Activated CD4-positive, CD25-positive, alpha-beta regulatory T cell (primary cell): ENCODE measurements around the gene KRTAP4-3.
"Not testable (repeated sequence)": the region's sequence is repeated elsewhere in the genome, so short reads cannot be mapped to it uniquely, and the experiment has no call there.

Source experiments
- DNase-seq, 4 experiments: peaks; one replicate each; lab custom pipeline; 2025; lab: John Stamatoyannopoulos, UW

The KRTAP4-3 gene

DNA sequence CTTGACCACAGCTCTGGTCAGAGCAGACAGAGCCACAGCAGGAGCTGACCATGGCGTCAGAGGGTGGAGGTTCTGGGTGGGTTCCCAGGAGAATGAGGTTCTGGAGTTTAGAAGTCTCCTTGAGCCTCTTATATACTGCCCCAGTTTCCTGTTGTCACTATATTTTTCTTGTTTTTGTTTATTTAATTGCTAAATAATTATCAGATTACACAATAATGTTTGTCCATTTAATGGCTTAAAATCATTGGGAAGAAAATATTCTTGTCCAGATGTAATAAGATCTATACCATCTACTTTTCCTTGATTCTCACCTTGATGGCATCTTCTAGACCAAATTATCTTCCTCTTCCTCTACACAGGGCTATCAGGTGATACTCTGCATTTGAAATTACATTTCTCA lies at the start of gene KRTAP4-3:
TSS of gene KRTAP4-3 (minus strand) at position 101 of the 400 bp plus-strand sequence. CDS start at position 52, 49 bp downstream.
- DNase-seq = no peak

DNA sequence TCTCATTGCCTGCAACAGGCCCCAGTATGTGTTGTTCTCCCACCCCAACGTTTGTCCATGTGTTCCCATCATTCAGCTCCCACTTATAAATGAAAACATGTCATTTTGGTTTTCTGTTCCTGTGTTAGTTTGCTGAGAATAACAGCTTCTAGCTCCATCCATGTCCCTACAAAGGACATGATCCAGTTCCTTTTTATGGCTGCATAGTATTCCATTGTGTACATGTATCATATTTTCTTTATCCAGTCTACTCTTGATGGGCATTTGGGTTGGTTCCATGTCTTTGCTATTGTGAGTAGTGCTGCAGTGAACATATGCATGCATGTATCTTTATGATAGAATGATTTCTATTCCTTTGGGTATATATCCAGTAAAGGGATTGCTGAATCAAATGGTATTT lies 47.7 kb upstream of the KRTAP4-3 start:
- DNase-seq = no peak

DNA sequence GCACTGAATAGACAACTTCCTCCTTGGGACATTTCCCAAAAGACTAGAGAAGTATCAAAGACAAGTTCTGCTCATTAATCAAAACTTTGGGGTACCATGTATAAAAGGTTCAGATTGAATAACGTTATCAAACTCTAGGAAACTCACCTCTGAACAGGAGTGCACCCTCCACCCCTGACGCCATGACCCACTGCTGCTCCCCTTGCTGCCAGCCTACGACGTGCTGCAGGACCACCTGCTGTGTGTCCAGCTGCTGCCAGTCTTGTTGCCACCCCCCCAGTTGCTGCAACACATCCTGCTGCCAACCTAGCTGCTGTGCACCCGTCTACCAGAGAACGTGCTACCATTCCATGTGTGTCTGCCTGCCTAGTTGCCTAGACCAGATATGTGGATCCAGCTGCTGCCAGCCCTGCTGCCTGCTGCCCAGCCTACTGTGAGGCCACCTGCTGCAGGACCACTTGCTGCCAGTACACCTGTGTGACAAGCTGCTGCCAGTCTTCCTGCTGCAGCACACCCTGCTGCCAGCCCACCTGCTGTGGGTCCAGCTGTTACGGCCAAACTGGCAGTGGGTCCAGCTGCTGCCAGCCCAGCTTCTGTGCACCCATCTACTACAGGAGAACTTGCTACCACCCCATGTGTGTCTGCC lies 44.6 kb upstream of the KRTAP4-3 start:
- no peak for DNase-seq

DNA sequence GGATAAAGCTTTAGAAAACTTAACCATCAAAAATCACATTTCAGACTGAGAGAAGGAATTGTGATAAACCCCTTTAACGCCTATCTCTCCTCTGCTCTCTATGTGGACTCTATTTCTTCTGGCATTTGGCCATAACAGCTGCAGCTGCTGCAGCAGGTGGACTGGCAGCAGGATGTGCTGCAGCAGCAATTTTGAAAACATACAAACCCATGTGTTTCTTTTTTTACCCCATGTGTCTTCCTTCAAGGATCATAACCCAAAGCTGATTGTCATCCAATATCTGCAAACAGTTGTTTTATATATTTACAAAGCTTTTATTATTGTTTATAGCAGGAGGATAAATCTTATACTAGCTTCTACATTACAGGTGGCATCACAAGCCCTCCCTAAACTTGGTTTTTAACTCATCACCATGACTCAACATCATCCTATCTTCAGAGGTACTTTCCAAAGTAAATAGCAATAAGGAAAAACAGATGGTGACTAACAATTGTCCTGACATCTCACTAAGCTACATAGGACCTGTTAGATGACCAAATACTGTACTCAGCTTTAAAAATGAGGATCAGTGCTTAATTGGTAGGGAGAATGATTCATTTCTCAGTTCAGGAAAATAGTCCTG lies 43.9 kb upstream of the KRTAP4-3 start:
- no peak for DNase-seq

DNA sequence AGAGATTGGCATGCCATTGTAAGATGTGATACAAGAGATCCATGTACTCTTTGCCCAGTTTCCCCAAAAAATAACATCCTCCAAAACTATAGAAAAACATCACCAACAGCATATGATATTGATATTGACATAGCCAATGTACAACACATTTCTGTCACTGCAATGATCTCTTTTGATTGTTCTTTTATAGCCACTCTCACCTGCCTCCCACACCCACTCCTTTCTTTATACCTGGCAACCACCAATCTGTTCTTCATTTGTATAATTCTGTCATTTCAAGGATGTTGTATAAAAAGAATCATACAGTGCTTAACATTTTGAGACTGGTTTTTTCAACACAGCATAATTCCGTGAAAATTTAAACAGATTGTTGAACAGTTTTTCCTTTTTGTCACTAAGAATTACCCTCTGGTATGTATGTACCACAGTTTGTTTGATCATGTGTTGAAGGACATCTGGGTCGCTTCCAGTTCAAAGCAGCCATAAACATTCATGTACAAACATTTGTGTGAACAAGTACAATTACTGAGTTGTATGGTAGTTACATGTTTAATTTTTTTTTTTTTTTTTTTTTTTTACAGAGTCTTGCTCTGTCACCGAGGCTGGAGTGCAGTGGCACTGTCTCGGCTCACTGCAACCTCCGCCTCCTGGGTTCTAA lies 31.5 kb upstream of the KRTAP4-3 start:
- no peak for DNase-seq

DNA sequence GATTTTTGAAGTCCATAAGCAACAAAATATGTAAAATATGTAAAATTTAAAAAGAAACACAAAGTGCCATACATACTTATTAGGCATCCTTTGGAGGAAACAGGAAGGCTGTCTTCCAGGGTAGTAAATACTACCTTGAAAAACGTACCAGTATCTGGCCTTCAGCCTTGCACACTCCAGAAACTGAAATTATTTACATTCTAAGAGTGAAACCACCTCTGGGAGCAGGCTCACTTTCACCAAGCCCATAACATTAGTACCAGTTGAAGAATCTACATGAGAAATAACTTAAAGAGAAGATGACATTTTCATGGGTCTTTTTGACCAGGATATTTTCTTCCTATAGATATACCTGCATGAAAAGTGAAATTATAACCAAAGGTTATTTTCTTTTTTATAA lies 28.0 kb upstream of the KRTAP4-3 start:
- DNase-seq = no peak

DNA sequence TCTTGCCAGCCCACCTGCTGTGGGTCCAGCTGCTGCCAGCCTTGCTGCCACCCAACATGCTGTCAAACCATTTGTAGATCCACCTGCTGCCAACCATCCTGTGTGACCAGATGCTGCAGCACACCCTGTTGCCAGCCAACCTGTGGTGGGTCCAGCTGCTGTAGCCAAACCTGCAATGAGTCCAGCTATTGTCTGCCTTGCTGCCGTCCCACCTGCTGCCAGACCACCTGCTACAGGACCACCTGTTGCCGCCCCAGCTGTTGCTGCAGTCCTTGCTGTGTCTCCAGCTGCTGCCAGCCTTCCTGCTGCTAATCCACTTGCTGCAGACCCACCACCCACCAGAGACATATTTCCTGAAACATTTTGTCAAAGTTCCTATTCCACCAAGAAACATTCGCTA lies 22.3 kb upstream of the KRTAP4-3 start:
- DNase-seq = no peak

DNA sequence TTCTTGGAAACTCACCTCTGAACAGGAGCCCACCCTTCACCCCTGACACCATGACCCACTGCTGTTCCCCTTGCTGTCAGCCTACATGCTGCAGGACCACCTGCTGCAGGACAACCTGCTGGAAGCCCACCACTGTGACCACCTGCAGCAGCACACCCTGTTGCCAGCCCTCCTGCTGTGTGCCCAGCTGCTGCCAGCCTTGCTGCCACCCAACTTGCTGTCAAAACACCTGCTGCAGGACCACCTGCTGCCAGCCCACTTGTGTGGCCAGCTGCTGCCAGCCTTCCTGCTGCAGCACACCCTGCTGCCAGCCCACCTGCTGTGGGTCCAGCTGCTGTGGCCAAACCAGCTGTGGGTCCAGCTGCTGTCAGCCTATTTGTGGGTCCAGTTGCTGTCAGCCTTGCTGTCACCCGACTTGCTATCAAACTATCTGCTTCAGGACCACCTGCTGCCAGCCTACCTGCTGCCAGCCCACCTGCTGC lies 21.9 kb upstream of the KRTAP4-3 start, which contains the start of gene KRTAP9-1:
TSS of gene KRTAP9-1 (plus strand) at position 51 of the 482 bp plus-strand sequence. CDS start at position 51, 0 bp downstream.
- DNase-seq = not testable (repeated sequence)

DNA sequence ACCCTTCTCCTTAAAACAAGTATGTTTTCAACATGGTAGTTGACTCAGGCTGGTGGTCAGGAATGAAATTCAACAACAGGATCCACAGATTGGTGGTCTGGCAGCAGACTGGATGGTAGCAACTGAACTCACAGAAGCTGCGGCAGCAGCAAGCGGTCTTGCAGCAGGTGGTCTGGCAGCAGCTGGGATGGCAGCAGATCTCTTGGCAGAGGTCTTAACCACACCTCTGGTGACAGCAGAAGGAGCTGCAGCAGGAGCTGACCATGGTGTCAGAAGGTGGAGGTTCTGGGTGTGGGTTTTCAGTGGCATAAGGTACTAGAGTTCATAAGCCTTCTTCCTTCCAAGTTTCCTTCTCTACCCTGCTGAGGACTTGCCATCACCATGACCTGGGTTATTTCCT lies 18.9 kb upstream of the KRTAP4-3 start:
- no peak for DNase-seq

DNA sequence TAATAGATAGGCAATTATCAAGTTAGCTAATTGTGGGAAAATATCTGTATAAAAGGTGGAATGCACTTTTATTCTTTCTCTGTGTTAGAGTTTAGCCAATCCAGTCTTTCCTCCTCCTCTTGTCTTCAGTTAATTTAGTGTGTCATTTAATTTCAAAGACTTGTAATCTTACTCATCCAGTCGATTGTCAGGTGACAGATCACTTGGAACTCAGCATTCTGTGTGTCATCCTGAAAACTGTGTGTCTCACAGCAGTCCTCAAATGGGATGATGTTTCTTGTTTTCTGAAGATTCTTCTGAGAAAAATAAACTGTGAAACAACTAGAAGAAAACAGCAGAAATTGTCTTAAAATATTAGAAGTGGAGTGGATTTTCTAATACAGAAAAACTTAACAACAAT lies 17.0 kb upstream of the KRTAP4-3 start:
- DNase-seq = no peak

DNA sequence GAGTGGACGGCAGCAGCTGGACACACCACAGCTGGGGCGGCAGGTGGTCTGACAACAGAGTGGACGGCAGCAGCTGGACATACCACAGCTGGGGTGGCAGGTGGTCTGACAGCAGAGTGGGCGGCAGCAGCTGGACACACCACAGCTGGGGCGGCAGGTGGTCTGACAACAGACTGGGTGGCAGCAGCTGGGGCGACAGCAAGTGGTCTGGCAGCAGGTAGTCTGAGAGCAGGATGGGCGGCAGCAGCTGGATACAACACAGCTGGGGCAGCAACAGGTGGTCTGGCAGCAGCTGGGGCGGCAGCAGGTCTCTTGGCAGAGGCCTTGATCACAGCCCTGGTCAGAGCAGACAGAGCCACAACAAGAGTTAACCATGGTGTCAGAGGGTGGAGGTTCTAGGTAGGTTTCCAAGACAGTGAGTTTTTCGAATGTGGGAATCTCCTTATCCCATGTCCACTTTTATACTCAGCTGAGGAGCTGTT lies 16.5 kb upstream of the KRTAP4-3 start, which contains the start of gene KRTAP4-1:
TSS of gene KRTAP4-1 (minus strand) at position 432 of the 482 bp plus-strand sequence. CDS start at position 375, 57 bp downstream.
- DNase-seq = no peak

DNA sequence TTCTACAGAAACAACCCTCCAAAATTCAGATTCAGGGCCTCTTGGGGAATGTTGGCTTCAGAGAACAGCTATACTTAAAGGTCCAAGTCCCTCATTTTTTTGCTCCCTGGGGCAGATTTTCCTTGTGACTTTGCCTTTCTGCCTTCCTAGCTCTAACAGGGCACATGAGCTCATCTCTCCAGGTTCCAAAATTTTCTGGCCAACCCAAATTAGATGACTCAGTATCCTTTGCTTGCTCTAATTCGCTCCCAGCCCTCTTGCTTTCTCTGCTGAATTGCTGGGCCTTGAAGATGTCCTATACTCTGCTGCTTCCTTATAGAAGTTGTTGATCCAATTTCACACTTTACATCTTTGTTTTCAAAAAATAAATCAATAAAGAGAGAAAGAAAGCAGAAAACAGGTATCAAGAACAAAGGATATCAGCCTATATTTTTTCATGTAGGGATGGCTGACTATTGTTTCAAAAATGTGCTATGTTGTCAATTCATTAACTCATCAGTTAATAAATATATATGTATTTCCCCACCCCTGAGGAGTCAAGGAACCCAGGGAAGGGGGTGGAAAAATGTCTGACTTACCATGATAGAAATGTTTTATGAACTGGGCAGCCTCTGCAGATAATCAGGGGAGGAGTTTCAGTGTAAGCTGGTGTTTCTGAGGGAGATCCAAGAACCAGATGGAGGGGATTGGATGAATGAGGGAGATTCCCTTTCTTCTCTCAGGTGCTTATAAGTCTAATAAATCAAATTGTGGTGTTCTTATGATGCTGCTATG lies 11.0 kb upstream of the KRTAP4-3 start:
- no peak for DNase-seq

DNA sequence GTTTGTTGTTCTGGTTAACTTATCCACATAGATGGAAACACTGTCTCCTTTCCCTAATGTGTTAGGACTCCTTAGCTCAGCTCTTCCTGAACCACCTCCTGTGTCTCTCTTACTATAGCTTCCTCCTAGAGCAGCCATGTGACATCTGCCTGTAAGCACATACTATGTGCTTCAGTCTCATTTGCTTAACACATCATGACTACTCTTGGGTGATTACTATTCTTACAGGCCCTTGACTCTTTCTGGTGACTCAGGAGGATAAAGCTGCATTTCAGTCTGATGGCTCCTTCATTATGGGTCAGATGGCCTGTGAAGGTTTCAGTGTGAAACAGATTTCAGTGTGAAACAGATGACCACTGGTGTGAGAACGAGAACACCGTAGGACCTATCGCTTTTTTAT lies 10.3 kb upstream of the KRTAP4-3 start:
- no peak for DNase-seq

DNA sequence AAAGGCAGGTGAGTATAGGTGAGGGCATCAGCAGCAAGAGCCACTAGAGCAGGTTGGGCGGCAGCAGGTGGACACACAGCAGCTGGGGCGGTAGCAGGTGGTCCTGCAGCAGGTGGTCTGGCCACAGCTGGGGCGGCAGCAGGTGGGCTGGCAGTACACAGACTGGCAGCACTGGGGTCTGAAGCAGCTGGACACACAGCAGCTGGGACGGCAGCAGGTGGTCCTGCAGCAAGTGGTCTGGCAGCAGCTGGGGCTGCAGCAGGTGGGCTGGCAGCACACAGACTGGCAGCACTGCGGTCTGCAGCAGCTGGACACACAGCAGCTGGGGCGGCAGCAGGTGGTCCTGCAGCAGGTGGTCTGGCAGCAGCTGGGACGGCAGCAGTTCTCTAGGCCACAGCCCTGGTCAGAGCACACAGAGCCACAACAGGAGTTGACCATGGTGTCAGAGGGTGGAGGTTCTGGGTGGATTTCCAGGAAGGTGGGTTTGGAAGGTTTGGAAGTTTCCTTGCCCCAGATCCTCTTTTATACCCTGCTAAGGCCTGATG lies 9.8 kb upstream of the KRTAP4-3 start, which contains the start of gene KRTAP4-2:
TSS of gene KRTAP4-2 (minus strand) at position 495 of the 545 bp plus-strand sequence. CDS start at position 438, 57 bp downstream.
- DNase-seq = no peak

DNA sequence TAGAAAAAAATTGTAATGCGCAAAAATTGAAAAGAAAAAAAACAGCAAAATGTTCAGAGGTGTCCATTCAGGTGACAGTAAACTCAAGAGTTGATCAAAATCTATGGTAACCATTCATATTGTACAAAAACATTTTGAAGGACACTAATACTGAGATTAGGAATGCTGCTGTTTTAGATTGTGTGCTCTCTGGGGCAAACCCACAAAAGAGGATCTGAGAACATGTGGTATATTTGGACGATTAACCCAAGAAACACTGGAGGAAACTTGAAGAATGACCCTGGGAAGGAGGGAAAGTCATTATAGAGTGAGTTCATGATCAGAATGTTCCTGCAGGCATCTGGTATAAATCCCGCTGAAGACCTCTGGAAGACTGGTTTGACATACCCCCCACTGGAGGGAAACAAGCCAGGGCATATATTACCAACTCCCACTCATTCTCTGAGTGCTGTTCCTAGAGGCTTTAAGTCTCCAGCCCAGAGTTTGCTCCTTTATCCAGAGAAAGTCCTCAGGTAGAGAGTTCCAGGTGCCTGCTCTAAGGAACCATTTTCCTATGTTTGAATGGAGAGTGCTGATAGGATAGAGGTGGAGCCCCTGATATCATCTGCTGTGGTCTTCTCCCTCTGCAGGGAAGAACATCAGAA lies 8.8 kb upstream of the KRTAP4-3 start:
- DNase-seq = no peak

DNA sequence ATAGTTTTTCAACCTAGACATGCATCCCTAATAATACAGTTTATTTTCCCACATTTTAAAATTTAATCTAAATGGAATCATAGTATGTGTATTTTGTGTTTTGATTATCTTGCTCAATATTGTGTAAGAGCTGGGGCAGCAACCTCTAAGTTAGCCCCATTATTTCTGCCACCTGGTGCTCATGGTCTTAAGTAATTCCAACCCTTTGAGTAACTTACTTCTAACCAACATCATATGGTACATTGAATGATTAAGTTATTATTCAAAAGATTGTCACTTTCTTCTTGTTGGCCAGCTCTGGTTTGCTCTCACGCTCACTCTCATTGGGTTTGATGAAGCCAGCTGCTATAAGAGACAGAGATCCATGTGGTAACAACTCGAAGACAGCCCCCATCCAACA lies 3.9 kb upstream of the KRTAP4-3 start:
- no peak for DNase-seq

DNA sequence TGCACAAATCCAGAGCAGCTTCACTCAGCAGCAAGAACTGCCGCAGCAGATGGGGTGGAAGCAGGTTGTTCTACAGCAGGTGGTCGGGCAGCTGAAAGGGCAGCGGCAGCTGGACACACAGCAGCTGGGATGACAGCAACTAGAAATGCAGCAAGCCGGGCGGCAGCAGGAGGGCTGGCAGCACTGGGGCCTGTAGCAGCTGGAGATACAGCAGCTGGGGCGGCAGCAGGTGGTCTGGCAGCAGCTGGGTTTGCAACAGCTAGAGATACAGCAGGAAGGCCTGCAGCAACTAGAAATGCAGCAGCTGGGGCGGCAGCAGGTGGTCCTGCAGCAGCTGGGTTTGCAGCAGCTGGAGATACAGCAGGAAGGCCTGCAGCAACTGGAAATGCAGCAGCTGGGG lies 460 bp downstream of the KRTAP4-3 start:
- DNase-seq = no peak

DNA sequence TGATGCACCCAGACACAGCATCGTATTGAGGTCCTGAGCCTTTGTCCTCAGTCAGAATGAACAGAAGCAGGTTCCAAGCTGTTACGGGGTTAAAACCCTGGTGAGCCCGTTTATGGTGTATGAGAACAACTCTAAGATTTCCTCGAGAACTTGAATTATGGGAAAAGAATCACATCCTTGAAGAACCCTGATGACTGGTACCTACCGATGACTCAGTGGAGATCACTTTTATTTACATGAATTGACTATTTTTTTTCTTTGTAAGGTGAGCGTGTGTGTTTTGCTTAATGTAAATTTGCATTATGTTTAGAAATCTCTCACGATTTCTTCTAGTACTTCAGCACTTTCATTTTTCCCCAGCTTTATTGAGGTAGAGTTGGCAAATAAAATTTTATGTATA lies 4.2 kb downstream of the KRTAP4-3 start:
- no peak for DNase-seq

DNA sequence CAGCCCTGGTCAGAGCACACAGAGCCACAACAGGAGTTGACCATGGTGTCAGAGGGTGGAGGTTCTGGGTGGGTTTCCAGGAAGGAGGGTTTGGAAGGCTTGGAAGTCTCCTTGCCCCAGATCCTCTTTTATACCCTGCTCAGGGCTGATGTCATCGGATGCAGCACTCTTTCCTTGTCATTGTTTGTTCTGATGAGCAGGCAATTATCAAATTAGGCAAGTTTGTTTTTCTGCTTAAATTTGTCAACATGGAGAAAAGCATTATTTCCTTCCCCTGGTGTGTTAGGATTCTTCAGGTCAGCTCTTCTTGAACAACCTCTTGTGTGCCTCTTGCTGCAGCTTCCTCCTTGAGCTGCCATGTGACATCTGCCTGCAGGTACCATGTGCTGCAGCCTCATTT lies 7.4 kb downstream of the KRTAP4-3 start, which contains the start of gene KRTAP4-4:
TSS of gene KRTAP4-4 (minus strand) at position 101 of the 400 bp plus-strand sequence. CDS start at position 44, 57 bp downstream.
- DNase-seq = no peak

DNA sequence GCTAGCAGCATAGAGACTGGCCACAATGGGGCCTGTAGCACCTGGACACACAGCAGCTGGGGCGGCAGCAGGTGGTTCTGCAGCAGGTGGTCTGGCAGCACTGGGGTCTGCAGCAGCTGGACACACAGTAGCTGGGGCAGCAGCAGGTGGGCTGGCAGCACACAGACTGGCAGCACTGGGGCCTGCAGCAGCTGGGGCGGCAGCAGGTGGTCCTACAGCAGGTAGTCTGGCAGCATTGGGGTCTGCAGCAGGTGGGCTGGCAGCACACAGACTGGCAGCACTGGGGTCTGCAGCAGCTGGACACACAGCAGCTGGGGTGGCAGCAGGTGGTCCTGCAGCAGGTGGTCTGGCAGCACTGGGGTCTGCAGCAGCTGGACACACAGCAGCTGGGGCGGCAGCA lies 7.8 kb downstream of the KRTAP4-3 start:
- DNase-seq = not testable (repeated sequence)

DNA sequence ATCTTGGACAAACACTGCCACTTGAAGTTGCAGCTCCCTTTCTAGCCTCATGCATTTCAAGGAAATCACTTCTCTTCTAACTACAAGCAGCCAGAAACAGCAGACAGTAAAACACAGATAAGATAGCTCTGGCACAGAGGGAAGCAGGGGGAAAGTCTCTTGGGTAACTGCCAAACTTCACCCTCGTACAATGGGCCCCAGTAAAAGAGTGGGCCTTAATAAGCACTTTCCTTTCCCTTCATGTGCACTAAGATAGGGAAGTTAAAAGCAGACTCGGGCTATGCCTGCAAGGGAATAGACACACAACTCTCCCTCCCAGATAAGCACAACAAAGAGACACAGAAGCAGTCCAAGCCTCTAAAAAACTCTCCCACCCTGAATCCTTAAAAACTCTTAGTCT lies 14.2 kb downstream of the KRTAP4-3 start:
- no peak for DNase-seq
